Measurements from ENCODE around the gene DTWD2.

- TF ChIP-seq CTCF (conservative IDR thresholded peaks at IDR 0.05) (no peak), ZFX (IDR thresholded peaks at IDR 0.05) (no peak)
Observed at GRCh38 chr5:118794281-118794680, 194.1 kb downstream of the DTWD2 start.
